Suppressor macrophage (primary cell): ENCODE results near the gene FYCO1.
"Not testable (repeated sequence)": the region's sequence is repeated elsewhere in the genome, so short reads cannot be mapped to it uniquely, and the experiment has no call there.

Experiments
- DNase-seq, 4 experiments: peaks; one replicate each; pipeline ENCODE4 v3.0.0-alpha.2; 2020 to 2022

Gene FYCO1

GRCh38 chr3:46010519-46011113 is 15.0 kb upstream of the FYCO1 start:
- DNase-seq = no peak

- DNase-seq = no peak
These were observed 12.4 kb upstream of the FYCO1 start for GRCh38 chr3:46008058-46008457.

GRCh38 chr3:46007280-46007679 is 11.7 kb upstream of the FYCO1 start:
- DNase-seq = no peak

- no peak for DNase-seq
These were observed 10.8 kb upstream of the FYCO1 start for GRCh38 chr3:46006238-46007032.

GRCh38 chr3:46003706-46004105 is 8.1 kb upstream of the FYCO1 start:
- DNase-seq = not testable (repeated sequence)

GRCh38 chr3:46001178-46001577 is 5.6 kb upstream of the FYCO1 start:
- DNase-seq = no peak

GRCh38 chr3:45997942-45998341 is 2.3 kb upstream of the FYCO1 start:
- no peak for DNase-seq

GRCh38 chr3:45997499-45997898 is 1.9 kb upstream of the FYCO1 start:
- not testable (repeated sequence) for DNase-seq

GRCh38 chr3:45994419-45995235 is 997 bp downstream of the FYCO1 start:
- peak in 2 of 4 experiments; percentile 17 to 23 for DNase-seq

GRCh38 chr3:45993421-45994027 is 2.1 kb downstream of the FYCO1 start:
- DNase-seq = peak in 1 of 4 experiments; percentile 31

- no peak for DNase-seq
These were observed 2.8 kb downstream of the FYCO1 start for GRCh38 chr3:45992821-45993221.

- no peak for DNase-seq
These were observed 3.4 kb downstream of the FYCO1 start for GRCh38 chr3:45992133-45992729.

- no peak for DNase-seq
These were observed 4.3 kb downstream of the FYCO1 start for GRCh38 chr3:45991341-45991740.

GRCh38 chr3:45990181-45990580 is 5.4 kb downstream of the FYCO1 start:
- no peak for DNase-seq

- DNase-seq = no peak
These were observed 6.8 kb downstream of the FYCO1 start for GRCh38 chr3:45988804-45989203.

- DNase-seq = no peak
These were observed 7.3 kb downstream of the FYCO1 start for GRCh38 chr3:45988362-45988761.

- DNase-seq = peak; percentile 28 to 60 (median 42)
These were observed 8.0 kb downstream of the FYCO1 start for GRCh38 chr3:45987368-45988291.

- no peak for DNase-seq
These were observed 9.2 kb downstream of the FYCO1 start for GRCh38 chr3:45986303-45986982.

GRCh38 chr3:45985532-45986302 is 9.9 kb downstream of the FYCO1 start:
- no peak for DNase-seq
